DMS114 treated with DMSO at 0.1 percent for 48 hours (cell line): ENCODE data around the gene RNF123.
"Not testable (repeated sequence)": the region's sequence is repeated elsewhere in the genome, so short reads cannot be mapped to it uniquely, and the experiment has no call there.

ENCODE experiments used
- DNase-seq: peaks from one replicate; lab custom pipeline; 2025; ENCODE audit not compliant: unreplicated experiment; lab: John Stamatoyannopoulos, UW

RNF123 gene

DNA sequence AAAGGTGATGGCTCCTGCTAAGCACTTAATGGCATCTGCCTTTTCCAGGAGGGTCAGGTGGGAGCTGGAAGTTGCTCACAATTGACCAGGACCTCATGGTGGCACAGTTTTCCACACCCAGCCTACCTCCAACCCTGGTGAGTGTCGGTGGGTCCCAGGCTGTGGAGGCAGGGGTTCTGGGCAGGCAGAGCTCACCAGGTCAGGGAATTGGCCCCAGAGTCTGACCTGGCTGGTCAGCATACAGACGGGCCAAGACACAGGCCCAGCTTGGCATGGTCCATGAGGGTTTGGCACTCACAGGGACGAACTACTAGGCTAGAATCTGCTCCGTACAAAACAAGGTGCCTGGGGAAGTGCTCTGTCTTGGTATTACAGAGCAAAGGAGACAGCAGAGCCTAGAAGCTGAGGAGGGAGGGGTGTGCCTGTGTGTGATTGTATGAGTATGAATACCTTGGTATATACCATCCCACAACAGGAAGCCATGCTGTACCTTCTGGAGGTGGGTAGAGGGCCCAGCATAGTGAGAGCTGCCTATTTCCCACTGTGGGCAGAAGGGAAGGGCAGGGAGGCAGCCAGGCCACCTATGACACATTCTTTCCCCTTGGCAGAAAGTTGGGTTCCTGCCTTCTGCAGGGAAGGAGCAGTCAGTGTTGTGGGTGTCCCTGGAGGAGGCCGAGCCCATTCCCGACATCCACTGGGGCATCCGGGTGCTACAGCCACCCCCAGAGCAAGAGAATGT is 8.7 kb upstream of the RNF123 start:
- no peak for DNase-seq

DNA sequence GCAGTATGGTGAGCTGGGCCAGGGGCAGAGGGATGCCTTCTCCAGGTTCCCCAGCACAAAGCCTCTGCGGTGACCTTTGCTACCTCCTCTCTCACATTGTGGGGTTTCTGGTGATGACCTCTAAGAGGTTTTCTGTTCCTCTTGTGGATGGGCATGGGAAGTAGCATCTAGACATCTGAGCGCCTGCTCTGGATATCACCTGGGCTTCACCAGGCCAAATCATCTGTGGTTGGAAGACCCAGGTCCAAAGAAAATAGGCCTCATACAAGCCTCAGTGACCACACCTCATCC is 8.2 kb upstream of the RNF123 start:
- DNase-seq, result no peak

DNA sequence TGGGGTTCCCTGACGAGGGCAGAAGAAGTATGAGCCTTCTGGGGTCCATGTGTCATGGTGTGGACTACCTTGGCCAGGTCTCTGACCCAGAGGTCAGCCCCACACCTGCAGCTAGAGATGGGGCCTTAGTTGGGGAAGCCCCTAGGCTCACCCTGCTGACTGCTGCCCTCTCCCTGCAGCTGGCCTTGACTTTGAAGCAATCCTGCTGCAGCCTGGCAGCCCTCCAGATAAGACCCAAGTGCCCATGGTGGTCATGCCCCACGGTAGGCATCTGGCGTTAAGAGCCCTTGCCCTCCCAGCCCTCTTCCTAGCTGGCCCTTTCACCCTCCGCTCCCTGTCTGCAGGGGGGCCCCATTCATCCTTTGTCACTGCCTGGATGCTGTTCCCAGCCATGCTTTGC is 7.8 kb upstream of the RNF123 start:
- DNase-seq, result no peak

DNA sequence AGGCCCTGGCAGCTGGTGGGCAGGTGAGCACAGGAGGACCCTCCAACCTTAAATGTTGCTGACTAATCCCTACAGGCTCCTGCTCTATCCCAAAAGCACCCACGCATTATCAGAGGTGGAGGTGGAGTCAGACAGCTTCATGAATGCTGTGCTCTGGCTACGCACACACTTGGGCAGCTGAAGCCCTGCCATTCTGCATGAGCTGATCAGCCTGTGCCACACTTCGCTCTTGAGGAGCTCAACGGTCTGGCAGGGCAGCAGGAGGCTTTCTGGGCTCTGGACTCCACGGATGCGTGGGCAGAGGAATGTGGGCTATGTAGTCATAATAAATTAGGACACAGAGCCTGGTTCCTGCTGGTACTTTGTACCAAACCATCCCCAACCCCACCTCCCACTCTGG is 6.2 kb upstream of the RNF123 start:
- no peak for DNase-seq

DNA sequence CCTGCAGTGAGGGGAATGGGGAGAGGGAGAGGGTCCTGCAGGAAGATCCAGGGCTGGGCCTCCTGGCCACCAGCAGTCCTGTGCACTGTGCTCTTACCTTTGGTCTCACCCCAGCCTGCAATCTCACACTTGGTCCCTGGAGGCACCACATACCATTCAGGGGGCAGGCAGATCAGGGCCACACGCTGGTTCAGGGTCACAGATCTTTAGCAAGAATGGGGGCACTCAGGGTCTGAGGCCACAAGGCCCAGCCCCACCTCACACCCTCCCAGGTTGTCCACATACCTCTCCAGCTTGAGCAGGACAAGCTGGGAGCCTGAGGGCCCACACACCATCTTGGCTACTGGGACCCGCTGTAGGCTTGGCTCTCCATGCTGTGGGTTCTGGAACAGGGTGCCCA is 4.9 kb upstream of the RNF123 start:
- not testable (repeated sequence) for DNase-seq

DNA sequence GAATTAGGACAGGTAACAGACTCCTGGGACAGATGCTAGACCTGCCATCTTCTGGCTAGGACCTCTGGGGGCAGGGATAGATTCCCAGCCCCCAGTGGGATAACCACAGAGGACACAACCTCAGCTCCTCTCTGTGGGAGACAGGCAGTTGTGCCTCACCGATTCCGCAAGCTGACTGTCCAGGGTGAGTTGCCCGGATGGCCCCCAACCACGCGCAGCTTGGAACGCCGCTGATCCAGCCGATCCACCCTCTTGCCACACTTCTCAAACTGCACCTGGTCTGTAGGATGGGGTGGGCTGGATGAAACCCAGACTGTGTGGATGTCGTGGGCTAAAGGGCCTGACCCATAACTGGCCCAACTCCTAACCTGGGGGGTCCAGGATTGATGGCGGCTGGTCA is 4.3 kb upstream of the RNF123 start:
- DNase-seq, result not testable (repeated sequence)

DNA sequence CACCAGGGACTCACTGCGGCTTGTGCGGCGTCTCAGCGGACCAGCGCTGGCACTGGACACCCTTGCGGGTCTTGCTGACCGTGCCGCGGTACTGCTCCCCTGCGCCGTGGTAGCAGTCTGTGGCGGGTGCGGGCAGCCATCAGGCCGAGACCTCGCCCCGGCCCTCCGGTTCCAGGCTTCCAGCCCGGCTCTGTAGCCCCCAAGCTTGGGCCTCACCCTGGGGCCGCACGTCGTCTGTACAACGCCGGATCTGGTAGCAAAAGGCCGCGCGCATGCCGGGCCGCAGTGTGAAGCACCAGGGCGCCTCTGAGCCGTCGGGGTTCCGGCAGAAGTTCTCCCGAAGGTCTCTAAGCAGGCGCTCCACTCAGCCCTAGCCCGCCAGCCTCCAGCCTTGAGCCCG is 3.5 kb upstream of the RNF123 start:
- DNase-seq, result not testable (repeated sequence)

DNA sequence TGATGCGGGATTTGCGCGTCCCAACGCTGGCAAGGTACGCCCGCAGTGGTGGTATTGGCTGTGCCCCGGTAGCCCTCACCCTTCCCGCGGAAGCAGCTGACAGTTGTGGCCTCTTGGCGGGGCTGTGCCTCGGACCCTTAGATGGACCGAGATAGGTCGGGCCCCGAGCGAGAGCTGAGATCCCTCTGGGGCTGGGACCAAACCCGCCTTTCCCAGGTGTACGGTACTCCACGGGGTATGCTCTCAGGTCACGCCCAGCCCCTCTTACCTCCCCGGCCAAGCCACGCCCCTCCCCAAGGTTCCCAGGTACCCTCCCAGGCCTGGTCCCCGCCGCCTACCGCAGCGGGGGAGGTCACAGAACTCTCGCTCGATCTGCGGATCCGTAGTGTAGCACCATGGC is 3.0 kb upstream of the RNF123 start:
- not testable (repeated sequence) for DNase-seq

DNA sequence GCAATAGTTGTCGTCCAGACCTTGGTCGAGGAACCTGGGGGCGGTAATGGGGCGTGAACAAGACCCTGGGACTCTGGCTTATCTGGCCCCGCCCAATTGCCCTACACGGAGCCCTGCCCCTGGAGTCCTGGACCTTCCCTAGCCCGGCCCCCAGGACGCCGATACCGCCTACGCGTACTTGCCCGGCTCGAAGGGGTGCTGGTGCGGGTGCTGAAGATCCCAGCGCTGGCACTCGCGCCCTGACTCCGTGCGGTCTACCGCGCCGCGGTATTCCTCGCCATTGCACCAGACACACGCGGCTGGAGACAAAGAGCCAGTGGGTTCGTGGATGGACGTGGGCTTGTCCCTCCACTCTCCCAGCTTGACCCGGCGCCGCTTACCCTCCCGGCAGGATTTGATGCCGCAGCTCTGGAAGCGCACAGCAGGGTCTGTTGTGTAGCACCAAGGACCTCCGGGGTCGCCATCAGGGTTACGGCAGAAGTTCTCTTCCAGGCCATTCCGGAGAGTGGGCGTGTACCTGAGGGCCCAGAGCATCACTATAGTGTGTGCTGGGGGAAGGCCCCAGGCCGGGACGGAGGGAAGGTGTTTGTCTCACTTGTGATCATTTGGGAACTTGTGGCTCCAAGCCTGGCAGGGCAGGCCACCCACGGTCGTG is 2.5 kb upstream of the RNF123 start:
- DNase-seq, result not testable (repeated sequence)

DNA sequence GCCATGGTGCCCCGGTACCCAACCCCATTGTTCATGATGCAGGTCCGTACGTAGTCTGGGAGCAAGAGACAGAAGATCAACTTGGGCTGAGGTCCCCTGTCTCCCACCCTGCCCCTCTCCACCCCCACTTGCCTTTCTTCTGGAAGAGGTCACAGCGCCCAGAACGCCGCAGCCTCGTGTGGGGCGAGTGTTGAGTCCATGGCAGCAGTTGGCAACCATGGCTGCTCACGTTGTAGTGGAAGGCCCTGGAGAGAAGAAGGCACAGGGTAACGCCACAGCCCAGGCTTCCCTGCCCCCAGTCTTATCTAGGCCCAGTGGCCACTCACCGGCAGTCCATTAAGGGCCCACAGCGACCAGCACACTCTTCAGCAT is 1.9 kb upstream of the RNF123 start:
- not testable (repeated sequence) for DNase-seq

DNA sequence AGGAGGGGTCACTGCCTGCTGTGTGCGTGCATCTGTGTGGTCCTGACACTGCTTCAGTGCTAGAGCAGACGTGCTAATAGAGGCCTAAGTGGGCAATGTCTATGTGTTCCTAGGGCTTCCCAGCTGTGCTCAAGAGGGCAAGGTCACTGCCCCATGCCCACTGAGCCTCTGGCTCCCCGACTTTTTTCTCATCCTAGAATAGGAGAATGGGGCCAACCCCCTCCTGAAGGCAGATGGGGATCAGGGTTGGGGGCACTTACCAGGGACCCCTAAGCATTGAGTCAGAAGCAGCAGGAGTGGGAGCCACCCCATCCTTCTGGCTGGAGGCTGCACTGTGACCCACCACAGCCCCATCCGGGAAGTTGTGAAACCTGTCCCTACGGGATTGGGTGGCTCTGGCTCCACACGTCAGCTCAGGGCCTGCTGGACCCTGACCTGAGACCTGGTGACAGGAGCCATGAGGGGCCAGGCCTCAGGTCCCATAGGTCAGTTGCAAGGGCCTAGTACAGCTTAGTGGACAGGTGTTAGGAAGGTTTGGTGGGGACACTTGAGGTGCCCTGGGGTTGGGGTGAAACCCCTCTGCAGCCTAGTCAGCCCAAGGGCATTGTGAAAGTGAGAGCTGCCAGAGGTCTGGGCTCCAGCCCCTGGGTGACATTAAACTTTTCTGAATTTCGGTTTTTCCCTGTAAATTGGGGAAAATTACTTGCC is 865 bp upstream of the RNF123 start:
- DNase-seq, result not testable (repeated sequence)

DNA sequence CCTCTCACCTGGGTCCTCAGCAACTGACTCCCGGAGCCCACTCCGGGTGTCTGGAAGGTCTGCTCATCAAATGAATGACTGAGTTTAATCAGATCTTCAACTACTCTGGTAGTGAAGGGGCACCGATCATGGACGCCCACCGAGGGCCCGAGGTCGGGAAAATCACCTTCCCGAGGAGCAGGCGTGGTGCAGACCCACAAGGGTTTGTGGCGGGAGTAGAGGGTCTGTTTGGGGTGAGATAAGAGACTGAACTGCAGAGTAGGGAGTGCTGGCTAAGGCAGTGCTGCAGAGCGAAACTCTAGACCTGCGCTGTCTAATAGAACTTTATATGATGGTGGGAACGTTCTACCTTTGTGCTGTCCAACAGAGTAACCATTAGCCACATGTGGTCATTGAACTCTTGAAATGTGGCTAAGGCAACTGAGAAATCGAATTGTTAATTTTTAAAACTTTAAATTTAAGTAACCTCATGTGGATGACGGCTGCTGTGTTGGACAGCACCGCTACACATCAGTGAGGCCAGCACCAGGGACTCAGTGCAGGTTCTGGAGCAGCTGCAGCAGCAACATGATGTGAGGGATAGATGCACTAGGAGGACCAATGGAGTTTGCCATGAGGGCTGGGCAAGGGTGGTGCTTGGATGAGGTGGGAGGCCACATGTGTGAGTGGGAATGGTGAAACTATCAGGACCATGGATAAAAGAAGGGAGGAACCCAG is 709 bp downstream of the RNF123 start:
- not testable (repeated sequence) for DNase-seq

DNA sequence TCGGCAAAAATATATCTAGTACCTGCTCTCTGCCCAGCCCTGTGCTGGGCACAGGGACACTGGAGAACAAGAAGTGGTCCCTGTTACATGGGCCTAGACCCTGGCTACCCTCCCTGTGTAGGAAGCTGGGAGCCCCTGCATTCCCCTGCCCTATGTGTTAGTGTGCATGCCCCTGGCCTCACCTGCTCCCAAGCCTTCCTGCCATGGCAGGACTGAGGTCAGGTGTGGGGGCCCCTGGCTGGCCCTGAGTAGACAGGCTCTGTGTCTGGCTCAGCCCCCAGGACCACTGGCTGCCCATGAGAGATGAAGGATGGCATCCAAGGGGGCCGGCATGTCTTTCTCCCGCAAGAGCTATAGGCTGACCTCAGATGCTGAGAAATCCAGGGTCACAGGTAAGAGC is 1.5 kb downstream of the RNF123 start:
- DNase-seq, result not testable (repeated sequence)

DNA sequence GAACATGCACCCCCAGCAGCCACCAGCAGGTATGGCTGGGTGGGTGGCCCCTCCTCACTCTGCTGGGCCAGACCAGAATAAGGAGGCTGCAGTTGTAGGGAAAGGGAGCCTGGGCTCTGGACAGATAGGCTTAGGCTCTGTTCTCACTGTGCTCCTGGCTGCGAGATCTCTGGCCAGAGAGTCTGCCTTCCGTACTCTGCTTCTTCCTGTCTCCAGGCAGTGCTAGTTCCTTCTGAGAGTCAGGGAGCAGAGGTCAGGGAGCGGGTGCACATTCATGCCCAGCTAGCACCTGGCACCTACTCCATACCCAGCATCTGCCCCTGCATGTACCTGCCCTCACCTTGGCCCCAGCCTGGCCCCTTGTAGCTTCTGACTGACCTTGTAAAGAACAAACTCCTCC is 2.1 kb downstream of the RNF123 start:
- not testable (repeated sequence) for DNase-seq

DNA sequence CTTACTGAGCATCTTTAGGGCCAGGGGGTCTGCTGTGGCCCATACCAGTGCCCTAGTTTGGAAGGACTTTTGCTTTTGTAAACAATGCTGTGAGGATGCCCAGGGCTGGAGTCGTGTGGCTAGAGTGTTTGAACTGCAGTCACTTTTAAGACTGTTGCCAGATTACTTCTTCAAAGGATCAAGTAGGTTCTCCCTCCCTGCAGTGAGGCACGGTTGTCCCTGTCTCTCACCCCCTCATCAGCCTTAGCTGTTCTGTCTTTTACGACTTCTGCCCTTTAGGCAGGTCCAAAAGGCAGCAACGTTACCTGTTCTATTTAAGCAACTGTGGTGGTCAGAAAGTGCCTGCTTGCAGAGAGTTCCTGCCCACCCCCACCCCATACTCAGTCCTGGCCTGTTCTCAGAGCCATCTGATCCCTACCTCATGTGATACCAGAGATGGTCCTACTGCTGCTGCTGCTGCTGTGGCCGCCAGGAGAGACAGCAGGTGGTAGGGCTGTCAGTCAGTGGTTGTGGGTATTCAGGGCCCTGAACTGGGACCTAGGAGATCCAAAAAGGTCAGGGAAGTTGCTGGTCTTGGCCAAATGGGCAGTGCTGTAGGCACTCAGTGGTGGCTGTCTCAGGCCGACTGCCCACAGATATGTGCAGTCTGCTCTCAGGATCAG is 5.2 kb downstream of the RNF123 start:
- DNase-seq, result not testable (repeated sequence)

DNA sequence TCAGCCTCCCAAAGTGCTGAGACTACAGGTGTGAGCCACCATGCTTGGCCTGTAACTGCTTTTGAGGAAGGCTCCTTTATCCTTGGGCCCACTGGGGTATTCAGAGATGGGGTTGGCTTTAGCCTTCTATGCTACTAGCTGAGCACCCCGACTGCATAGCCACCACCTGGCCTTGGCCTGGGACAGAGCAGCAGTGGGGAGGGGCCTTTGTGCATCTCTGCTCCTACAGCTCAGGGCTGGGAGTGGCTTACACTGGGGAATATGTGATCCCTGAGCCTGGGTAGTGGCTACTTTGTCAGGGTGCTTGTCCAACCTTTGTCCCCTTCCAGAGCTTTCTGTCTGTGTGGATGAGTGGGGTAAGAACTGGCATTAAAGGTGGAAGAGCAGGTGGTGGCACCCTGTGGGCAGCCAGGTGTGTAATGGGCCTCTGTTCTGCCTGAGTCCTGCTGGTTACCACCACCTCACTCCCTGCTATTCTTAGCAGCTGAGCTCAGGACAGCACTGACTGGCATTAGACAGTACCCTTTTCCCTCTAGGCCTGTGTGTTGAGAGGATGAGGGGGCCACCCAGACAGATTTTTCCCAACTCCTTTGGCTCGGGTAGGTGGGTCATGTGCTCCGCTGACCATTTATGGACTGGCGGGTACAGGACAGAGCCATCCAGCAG is 6.1 kb downstream of the RNF123 start:
- DNase-seq, result not testable (repeated sequence)

DNA sequence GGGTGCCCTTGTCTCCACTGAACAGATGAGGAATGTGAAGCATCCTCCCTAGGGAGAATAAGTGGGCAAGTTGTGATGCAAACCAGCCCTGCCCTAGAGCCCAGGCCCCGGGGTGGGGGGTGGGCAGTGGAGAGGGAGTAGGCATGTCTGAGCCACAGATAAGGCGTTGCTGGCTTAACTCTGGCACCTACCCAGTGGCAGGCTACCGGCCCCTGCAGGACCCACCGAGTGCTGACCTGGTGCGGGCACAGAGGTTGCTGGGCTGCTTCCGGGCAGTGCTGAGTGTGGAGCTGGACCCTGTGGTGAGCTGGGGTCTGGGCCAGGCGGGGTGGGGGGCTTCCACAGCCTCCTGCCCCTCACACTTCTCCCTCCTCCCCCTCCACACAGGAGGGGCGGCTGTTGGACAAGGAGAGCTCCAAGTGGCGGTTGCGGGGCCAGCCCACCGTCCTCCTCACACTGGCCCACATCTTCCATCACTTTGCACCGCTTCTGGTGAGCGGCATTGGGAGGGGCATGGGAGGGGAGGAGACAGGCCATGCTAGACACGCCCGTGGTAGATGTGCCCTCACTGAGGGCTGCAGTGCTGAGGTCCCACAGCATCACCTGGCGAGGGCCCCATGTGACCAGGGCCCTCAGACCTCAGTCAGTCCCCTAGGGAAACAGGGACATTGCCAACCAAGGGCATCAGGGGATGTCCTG is 10.1 kb downstream of the RNF123 start:
- no peak for DNase-seq

DNA sequence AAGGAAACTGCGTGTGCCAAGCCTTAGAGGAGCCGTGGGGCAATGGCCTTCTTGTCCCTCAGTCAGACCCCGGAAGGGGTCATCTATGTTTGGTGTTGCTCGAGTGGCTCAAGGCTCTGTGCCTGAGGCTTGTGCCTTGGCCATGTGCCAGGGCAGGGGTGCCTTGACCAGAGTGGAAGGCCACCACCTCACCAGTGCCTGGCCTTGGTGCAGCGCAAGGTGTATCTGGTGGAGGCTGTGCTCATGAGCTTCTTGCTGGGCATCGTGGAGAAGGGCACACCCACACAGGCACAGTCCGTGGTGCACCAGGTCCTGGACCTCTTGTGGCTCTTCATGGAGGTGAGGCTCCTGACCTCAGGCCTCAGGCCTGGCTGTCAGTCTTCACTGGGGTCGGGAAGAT is 10.7 kb downstream of the RNF123 start:
- DNase-seq, result no peak

DNA sequence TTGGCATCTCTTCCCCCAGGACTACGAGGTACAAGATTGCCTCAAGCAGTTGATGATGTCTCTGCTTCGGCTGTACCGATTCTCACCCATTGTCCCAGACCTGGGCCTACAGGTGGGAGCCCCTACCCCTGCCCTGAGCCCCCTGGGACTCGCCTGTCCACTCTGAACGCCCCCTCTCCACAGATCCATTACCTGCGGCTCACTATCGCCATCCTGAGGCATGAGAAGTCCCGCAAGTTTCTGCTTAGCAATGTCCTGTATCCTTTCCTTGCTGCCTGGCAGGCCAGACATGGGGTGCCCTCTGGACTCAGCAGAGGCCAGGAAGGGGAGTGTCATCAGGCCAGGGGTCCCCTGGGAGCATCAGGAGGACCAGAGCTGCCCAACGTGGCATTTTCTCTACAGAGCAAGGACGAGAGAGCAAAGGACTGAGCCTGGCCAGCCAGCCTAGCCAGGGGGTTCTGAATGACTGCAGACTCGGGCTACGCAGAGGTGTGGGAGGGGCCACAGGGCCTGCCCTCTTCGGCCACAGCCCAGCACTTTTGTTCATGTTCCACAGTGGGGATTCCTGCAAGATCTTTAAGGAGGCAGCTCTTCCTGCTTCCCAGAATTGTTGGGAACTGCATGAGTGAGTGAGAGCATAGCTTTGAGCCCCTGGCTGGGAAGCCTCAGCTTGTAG is 11.2 kb downstream of the RNF123 start:
- no peak for DNase-seq
